PC-3 (cell line): Measurements from ENCODE around the gene MIEN1. TPM values are rescaled to one million over a fixed set of nuclear protein-coding genes. Genes with fewer than 3 reads are reported as not detected.

Experiments
- ATAC-seq: fragments of 200-7000 bp; cut with Tn5 transposase; 2 replicates; pipeline ENCODE4 v1.9.1; 2020; ENCODE audit warnings: mild to moderate bottlenecking, moderate library complexity
- BruUV-seq: library from RNA; stranded (reverse); fragments of 400-500 nt; replicated peaks from 2 replicates; lab custom pipeline; 2021; lab: Mats Ljungman, UMichigan
- CTCF ChIA-PET: fragments of 300-600 bp; sonication (Branson Sonifier 250); formaldehyde crosslinking; loops from one replicate; lab custom pipeline; 2022; ENCODE audit warnings: antibody characterized with exemption; lab: Charles Lee
- POLR2A ChIA-PET: fragments of 300-600 bp; sonication (Branson Sonifier 250); formaldehyde crosslinking; loops from one replicate; lab custom pipeline; 2022; ENCODE audit warnings: antibody characterized with exemption; ENCODE audit not compliant: unreplicated experiment; lab: Charles Lee
- DNase-seq: peaks from one replicate; pipeline ENCODE4 v3.0.0-alpha.2; 2015
- H2AFZ ChIP-seq: fragments of 300-600 bp; sonication (generic); 2 replicates; pipeline ENCODE4 v1.6.0; 2016; ENCODE audit warnings: antibody characterized with exemption, low read length
- H3F3A ChIP-seq: fragments of 300-600 bp; sonication (generic); one replicate; pipeline ENCODE4 v1.6.0; 2017; ENCODE audit warnings: antibody characterized with exemption, low read length, control low read depth, mild to moderate bottlenecking; ENCODE audit not compliant: unreplicated experiment
- H3K27ac ChIP-seq: fragments of 300-600 bp; sonication (generic); 2 replicates; pipeline ENCODE4 v1.5.1; 2016; ENCODE audit warnings: mild to moderate bottlenecking, low read length
- H3K27me3 ChIP-seq: fragments of 300-600 bp; sonication (generic); 2 replicates; pipeline ENCODE4 v1.6.1; 2016; ENCODE audit warnings: low read length, mixed read lengths
- H3K36me3 ChIP-seq: fragments of 300-600 bp; sonication (generic); 2 replicates; pipeline ENCODE4 v1.6.1; 2016; ENCODE audit warnings: low read depth, mixed run types, low read length, mixed read lengths
- H3K4me1 ChIP-seq: fragments of 300-600 bp; sonication (generic); 2 replicates; pipeline ENCODE4 v1.5.1; 2016; ENCODE audit warnings: low read length; ENCODE audit not compliant: insufficient read depth
- H3K4me2 ChIP-seq: fragments of 300-600 bp; sonication (generic); 2 replicates; pipeline ENCODE4 v1.6.0; 2016; ENCODE audit warnings: low read length
- H3K4me3 ChIP-seq: fragments of 300-600 bp; sonication (generic); 2 replicates; pipeline ENCODE4 v1.5.1; 2016; ENCODE audit warnings: mild to moderate bottlenecking, low read length, mixed read lengths
- H3K79me2 ChIP-seq: fragments of 300-600 bp; sonication (generic); 2 replicates; pipeline ENCODE4 v1.6.1; 2017; ENCODE audit warnings: low read length, mixed read lengths
- H3K9ac ChIP-seq: fragments of 300-600 bp; sonication (generic); 2 replicates; pipeline ENCODE4 v1.6.0; 2016; ENCODE audit warnings: mild to moderate bottlenecking, low read length
- H3K9me2 ChIP-seq: fragments of 300-600 bp; sonication (generic); replicated peaks from 2 replicates; pipeline ENCODE4 v1.6.1; 2016; ENCODE audit warnings: mixed run types, low read length, mixed read lengths
- H3K9me3 ChIP-seq: fragments of 300-600 bp; sonication (generic); 2 replicates; pipeline ENCODE4 v1.6.1; 2016; ENCODE audit warnings: low read length, mixed read lengths
- H4K20me1 ChIP-seq: fragments of 300-600 bp; sonication (generic); 2 replicates; pipeline ENCODE4 v1.6.1; 2016; ENCODE audit warnings: low read length, mixed read lengths
- CTCF ChIP-seq: fragments of 300-600 bp; sonication (generic); conservative IDR thresholded peaks from 2 replicates; pipeline ENCODE4 v1.5.1; 2017; ENCODE audit warnings: antibody characterized with exemption, low read depth, mild to moderate bottlenecking, low read length
- EZH2 ChIP-seq: fragments of 300-600 bp; sonication (generic); IDR thresholded peaks from one replicate; pipeline ENCODE4 v1.6.1; 2017; ENCODE audit warnings: antibody characterized with exemption, mild to moderate bottlenecking, low read length; ENCODE audit not compliant: unreplicated experiment
- EZH2phosphoT487 ChIP-seq: fragments of 300-600 bp; sonication (generic); IDR thresholded peaks from 2 replicates; pipeline ENCODE4 v1.6.1; 2018; ENCODE audit warnings: mild to moderate bottlenecking, antibody characterized with exemption, low read length, borderline replicate concordance
- intact Hi-C: fragments of 100-400 bp; cut with micrococcal nuclease; formaldehyde crosslinking; loops from 2 replicates; pipeline ENCODE4 v1.9.0; 2023
- total RNA-seq: library from RNA; depleted of rRNA; stranded (reverse); fragments of >200 nt; gene quantifications from 2 replicates; pipeline ENCODE4 v1.2.3, GENCODE V29; 2014

The MIEN1 gene
- total RNA-seq, 1 experiment from 2014 or later, result 52.0 TPM

- BruUV-seq, result no TSS peak
- Histone ChIP-seq H3K27ac (peak overlapping the region; percentile 41; the same call in 1 of the 2 replicates), H3K4me3 (no peak overlapping the region), H4K20me1 (no peaks in the 10 kb centered on the region), H3K9me2 (no peaks in the 10 kb centered on the region), H2AFZ (no peak overlapping the region), H3K4me1 (peaks cover 19% of the 10 kb centered on the region), H3K27me3 (peaks cover 9% of the 10 kb centered on the region; the same call in 1 of the 2 replicates), H3K9ac (no peak overlapping the region), H3K9me3 (no peaks in the 10 kb centered on the region), H3K36me3 (no peaks in the 10 kb centered on the region), H3K79me2 (no peaks in the 10 kb centered on the region), H3K4me2 (peak overlapping the region; percentile 71), H3F3A (no peaks in the 10 kb centered on the region)
- DNase-seq, result peak; percentile 96
- intact Hi-C loops, result no loop called here
- POLR2A ChIA-PET, result no interaction called here
- peak; percentile 96 for ATAC-seq
- no peak for TF ChIP-seq EZH2phosphoT487
- TF ChIP-seq CTCF, result no peak
- no peak for TF ChIP-seq EZH2
- CTCF ChIA-PET, result no interaction called here
Observed at GRCh38 chr17:39769974-39770587, 39.7 kb upstream of the MIEN1 start.

DNA sequence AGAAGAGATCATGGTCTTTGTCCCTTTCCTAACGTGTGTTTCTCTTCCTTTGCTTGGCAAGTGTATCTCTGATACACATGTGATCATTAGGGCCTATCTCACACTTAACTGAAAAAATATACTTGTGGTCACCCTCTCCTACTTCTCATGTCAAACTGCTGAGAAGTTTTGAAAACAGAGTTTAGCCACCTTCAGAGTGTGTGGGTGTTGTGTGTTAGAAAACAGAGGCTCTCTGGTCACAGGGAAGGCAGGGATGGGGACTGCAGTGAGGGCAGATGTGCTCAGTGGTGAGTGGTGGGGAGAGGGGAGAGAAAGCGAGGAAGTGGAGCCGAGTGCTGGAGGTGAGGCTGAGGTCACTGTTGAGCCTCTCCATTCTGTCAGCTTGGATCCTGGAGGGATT lies 36.8 kb upstream of the MIEN1 start:
- no peaks in the 10 kb centered on the region for H3K9me2 ChIP-seq
- no peaks in the 10 kb centered on the region for H3K79me2 ChIP-seq
- ChIA-PET CTCF (no interaction called here), POLR2A (no interaction called here)
- no peak for DNase-seq
- H3K4me2 ChIP-seq, result no peak overlapping the region
- H3K36me3 ChIP-seq, result no peaks in the 10 kb centered on the region
- intact Hi-C loops, result no loop called here
- H3F3A ChIP-seq, result no peaks in the 10 kb centered on the region
- peaks cover 11% of the 10 kb centered on the region; the same call in 1 of the 2 replicates for H3K27me3 ChIP-seq
- BruUV-seq, result no TSS peak
- H3K9me3 ChIP-seq, result no peaks in the 10 kb centered on the region
- no peak overlapping the region for H2AFZ ChIP-seq
- ATAC-seq, result no peak
- no peak overlapping the region for H3K4me3 ChIP-seq
- TF ChIP-seq EZH2, result no peak
- TF ChIP-seq CTCF, result no peak
- no peak for TF ChIP-seq EZH2phosphoT487
- H3K9ac ChIP-seq, result no peak overlapping the region
- H3K4me1 ChIP-seq, result peaks cover 19% of the 10 kb centered on the region
- no peaks in the 10 kb centered on the region for H4K20me1 ChIP-seq
- H3K27ac ChIP-seq, result no peak overlapping the region

DNA sequence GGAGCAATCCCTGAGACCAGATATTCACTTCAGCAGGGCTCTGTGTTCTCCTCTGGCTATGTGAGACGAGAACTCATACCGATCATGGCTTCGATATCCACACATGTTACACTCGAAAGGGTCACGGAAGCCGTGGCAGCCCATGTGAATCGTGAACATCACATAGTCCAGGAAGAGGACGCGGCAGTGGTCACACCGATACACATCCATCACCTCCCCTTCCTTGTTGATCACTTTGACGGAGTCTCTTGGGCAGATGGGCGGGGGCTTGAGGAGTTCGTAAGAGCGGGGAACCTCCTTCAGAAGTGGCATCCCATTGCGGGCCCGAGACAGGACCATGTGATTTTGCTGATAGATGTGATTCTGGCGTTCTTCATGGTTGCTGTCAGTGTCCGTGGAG lies 35.4 kb upstream of the MIEN1 start:
- BruUV-seq, result no TSS peak
- no peak overlapping the region for H3K27ac ChIP-seq
- no peak for ATAC-seq

More for the DNA sequence above, 35.4 kb upstream of the MIEN1 start:
- Histone ChIP-seq H3K4me2 (no peak overlapping the region), H4K20me1 (no peaks in the 10 kb centered on the region), H3K4me1 (peaks cover 15% of the 10 kb centered on the region), H3K9me2 (no peaks in the 10 kb centered on the region), H3K9me3 (no peaks in the 10 kb centered on the region), H3K79me2 (no peaks in the 10 kb centered on the region), H3K27me3 (peaks cover 11% of the 10 kb centered on the region; the same call in 1 of the 2 replicates), H3K4me3 (no peak overlapping the region), H3K36me3 (no peaks in the 10 kb centered on the region), H3F3A (no peaks in the 10 kb centered on the region), H3K9ac (no peak overlapping the region), H2AFZ (no peak overlapping the region)
- no peak for DNase-seq
- POLR2A ChIA-PET, result no interaction called here
- TF ChIP-seq CTCF, result no peak
- intact Hi-C loops, result no loop called here
- CTCF ChIA-PET, result no interaction called here
